HepG2 (cell line): ENCODE results near the gene CCDC120. TPM values are rescaled to one million over a fixed set of nuclear protein-coding genes. Genes with fewer than 3 reads are reported as not detected.
A peak's percentile ranks its signal among the peaks of the same experiment; 100 is the strongest.

Experiments
- CCDC6 ChIP-seq: sonication (generic); formaldehyde crosslinking; IDR thresholded peaks from 2 replicates; pipeline ENCODE4 v1.8.1; 2022; ENCODE audit warnings: mild to moderate bottlenecking, missing genetic modification reagents, moderate library complexity
- DPF2 ChIP-seq: sonication (generic); formaldehyde crosslinking; IDR thresholded peaks from 2 replicates; pipeline ENCODE4 v1.4.0; 2020; ENCODE audit warnings: mild to moderate bottlenecking, low read depth, missing genetic modification reagents, borderline replicate concordance
- FOSL1 ChIP-seq: sonication (generic); formaldehyde crosslinking; IDR thresholded peaks from 2 replicates; pipeline ENCODE4 v1.9.0; 2021; ENCODE audit warnings: missing genetic modification reagents, borderline replicate concordance
- FOXK1 ChIP-seq: sonication (generic); formaldehyde crosslinking; IDR thresholded peaks from 2 replicates; pipeline ENCODE4 v1.4.0; 2020; ENCODE audit warnings: low read depth, missing genetic modification reagents, borderline replicate concordance
- KLF15 ChIP-seq: sonication (generic); formaldehyde crosslinking; IDR thresholded peaks from 2 replicates; pipeline ENCODE4 v1.8.1; 2023; ENCODE audit warnings: borderline replicate concordance, mild to moderate bottlenecking, inconsistent platforms, missing genetic modification reagents, mixed read lengths
- MAFK ChIP-seq, 2 experiments: IDR thresholded peaks in 1 of 2; conservative IDR thresholded peaks in 1 of 2; 2 replicates each; pipeline ENCODE4 v1.6.1; 2011; ENCODE audit warnings: improper control_type of control experiment in 2 of 2, low read length in 2 of 2
- MIER2 ChIP-seq: IDR thresholded peaks from 2 replicates; pipeline ENCODE4 v1.6.1; 2016; ENCODE audit warnings: missing biosample characterization, missing genetic modification reagents
- SRY ChIP-seq: sonication (generic); formaldehyde crosslinking; IDR thresholded peaks from 2 replicates; pipeline ENCODE4 v1.8.0; 2022; ENCODE audit warnings: mild to moderate bottlenecking, missing genetic modification reagents
- TARDBP ChIP-seq: sonication (generic); formaldehyde crosslinking; IDR thresholded peaks from 2 replicates; pipeline ENCODE4 v1.8.0; 2022; ENCODE audit warnings: mild to moderate bottlenecking, missing genetic modification reagents
- ZNF383 ChIP-seq: sonication (generic); formaldehyde crosslinking; IDR thresholded peaks from 2 replicates; pipeline ENCODE4 v1.4.0; 2020; ENCODE audit warnings: missing genetic modification reagents, mild to moderate bottlenecking, borderline replicate concordance
- ZNF547 ChIP-seq: sonication (generic); formaldehyde crosslinking; IDR thresholded peaks from 2 replicates; pipeline ENCODE4 v1.5.1; 2020; ENCODE audit warnings: mild to moderate bottlenecking, missing genetic modification reagents
- ZNF749 ChIP-seq: sonication (generic); formaldehyde crosslinking; IDR thresholded peaks from 2 replicates; pipeline ENCODE4 v1.8.0; 2022; ENCODE audit warnings: mild to moderate bottlenecking, missing genetic modification reagents, moderate library complexity, borderline replicate concordance
- ZSCAN9 ChIP-seq: IDR thresholded peaks from 2 replicates; pipeline ENCODE4 v1.6.1; 2016; ENCODE audit warnings: borderline replicate concordance
- polyA plus RNA-seq, 8 experiments: library from polyadenylated mRNA; depleted of rRNA in 3 of 8; stranded (reverse) in 7 of 8; unstranded in 1 of 8; fragments of >200 nt; fragmentation: Illumina TruSeq in 4 of 8; extraction: Trizol in 4 of 8; gene quantifications; 2 replicates each; pipeline versions ENCODE4 v1.2.1 to v1.2.3, GENCODE V29; 2011 to 2016; ENCODE audit warnings: low read depth in 4 of 8, missing spikeins in 1 of 8, mixed read lengths in 1 of 8; ENCODE audit not compliant: insufficient read depth in 1 of 8
- total RNA-seq, 5 experiments: library from RNA; depleted of rRNA; stranded (reverse); fragments of >200 nt; fragmentation: Illumina TruSeq; extraction: Trizol; gene quantifications; 2 replicates each; pipeline ENCODE4 v1.2.3, GENCODE V29; 2016; ENCODE audit warnings: low read depth in 1 of 5
- TF ChIP-seq, protein P1 (sequence below): IDR thresholded peaks from 2 replicates; pipeline ENCODE4 v1.6.1; 2016; ENCODE audit warnings: low read depth, control low read depth
- TF ChIP-seq, protein P2 (sequence below): IDR thresholded peaks from 2 replicates; pipeline ENCODE4 v1.6.1; 2018; ENCODE audit warnings: missing genetic modification reagents
- TF ChIP-seq, protein P3 (sequence below): IDR thresholded peaks from 2 replicates; pipeline ENCODE4 v1.6.1; 2016; ENCODE audit warnings: control low read depth
- TF ChIP-seq, protein P4 (sequence below): sonication (generic); formaldehyde crosslinking; IDR thresholded peaks from 2 replicates; pipeline ENCODE4 v1.8.0; 2022; ENCODE audit warnings: mild to moderate bottlenecking, missing genetic modification reagents, borderline replicate concordance
- TF ChIP-seq, protein P5 (sequence below): sonication (generic); formaldehyde crosslinking; conservative IDR thresholded peaks from 2 replicates; pipeline ENCODE4 v1.4.0; 2020; ENCODE audit warnings: mild to moderate bottlenecking, missing genetic modification reagents, moderate library complexity

The CCDC120 gene
- total and polyA plus RNA-seq, 2 of the 13 experiments (the other 11 are each of a cell fraction or from before 2014, with no cell fraction given): 0.89 to 3.2 TPM

DNA sequence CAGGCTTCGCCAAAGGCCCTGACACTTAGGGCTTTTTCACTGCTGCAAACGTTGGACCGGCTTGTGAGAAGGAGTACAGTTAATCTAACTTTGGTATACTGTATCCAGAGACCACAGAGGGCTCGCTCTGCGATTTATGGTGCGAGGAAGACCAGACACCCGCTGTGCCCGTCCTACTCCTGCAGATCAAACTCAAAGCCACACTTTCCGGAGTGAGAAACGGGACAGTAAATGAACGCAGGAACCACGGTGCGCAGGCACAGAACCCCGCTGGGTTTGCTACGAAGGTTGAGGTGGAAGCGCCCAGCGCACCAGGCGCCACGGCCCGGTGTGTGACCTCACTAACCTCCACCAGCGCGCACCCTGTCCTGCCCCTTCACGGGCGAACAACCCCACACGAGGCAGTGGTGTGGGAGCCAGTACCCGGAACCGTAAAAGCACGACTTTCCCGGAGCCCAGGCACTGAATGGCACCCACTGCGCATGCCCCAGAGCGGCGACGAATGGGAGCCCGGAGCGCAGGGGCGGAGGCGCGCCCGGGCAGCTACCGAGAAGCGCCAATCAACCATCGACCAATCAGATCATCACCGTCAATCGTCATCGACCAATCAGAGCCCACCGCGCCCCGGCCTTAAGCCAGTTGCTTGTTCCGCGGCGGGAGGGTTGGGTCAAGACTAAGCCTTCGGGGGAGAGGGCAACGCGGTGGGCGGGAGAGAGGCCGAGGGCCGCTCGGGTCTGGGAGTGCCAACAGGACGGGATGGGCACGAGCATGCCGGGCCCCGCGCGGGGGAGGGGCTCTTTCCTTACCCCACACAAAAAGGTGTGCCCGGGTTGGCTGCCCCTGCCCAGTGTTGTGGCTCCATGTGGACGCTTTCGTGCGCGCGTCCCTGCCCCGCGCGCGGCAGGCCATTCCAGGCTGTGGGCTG, 42.2 kb downstream of the CCDC120 start (continued):
- TF ChIP-seq, protein P1, sequence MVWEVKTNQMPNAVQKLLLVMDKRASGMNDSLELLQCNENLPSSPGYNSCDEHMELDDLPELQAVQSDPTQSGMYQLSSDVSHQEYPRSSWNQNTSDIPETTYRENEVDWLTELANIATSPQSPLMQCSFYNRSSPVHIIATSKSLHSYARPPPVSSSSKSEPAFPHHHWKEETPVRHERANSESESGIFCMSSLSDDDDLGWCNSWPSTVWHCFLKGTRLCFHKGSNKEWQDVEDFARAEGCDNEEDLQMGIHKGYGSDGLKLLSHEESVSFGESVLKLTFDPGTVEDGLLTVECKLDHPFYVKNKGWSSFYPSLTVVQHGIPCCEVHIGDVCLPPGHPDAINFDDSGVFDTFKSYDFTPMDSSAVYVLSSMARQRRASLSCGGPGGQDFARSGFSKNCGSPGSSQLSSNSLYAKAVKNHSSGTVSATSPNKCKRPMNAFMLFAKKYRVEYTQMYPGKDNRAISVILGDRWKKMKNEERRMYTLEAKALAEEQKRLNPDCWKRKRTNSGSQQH (CRISPR knock-in tag): peak; percentile 16; the same call in 1 of the 2 replicates
- TF ChIP-seq KLF15 (CRISPR knock-in tag) (no peak; the same call in 1 of the 2 replicates), ZNF749 (0 out of 2 replicates have a peak, but pooled peaks have one; percentile 54), ZNF547 (CRISPR knock-in tag) (no peak), MAFK (conservative IDR thresholded peaks at IDR 0.05 in 1 of 2, IDR thresholded peaks at IDR 0.05 in 1 of 2; ENCODE audit: low read length in 2 of 2) (no peak), MIER2 (CRISPR knock-in tag) (no peak), TARDBP (CRISPR knock-in tag) (0 out of 2 replicates have a peak, but pooled peaks have one; percentile 32), DPF2 (CRISPR knock-in tag) (no peak), CCDC6 (CRISPR knock-in tag) (0 out of 2 replicates have a peak, but pooled peaks have one; percentile 46), ZNF383 (CRISPR knock-in tag) (no peak), FOXK1 (CRISPR knock-in tag) (peak; percentile 12; the same call in 1 of the 2 replicates), SRY (CRISPR knock-in tag) (0 out of 2 replicates have a peak, but pooled peaks have one; percentile 47), ZSCAN9 (peak; percentile 57; the same call in 1 of the 2 replicates), FOSL1 (CRISPR knock-in tag) (no peak)
- TF ChIP-seq, protein P2, sequence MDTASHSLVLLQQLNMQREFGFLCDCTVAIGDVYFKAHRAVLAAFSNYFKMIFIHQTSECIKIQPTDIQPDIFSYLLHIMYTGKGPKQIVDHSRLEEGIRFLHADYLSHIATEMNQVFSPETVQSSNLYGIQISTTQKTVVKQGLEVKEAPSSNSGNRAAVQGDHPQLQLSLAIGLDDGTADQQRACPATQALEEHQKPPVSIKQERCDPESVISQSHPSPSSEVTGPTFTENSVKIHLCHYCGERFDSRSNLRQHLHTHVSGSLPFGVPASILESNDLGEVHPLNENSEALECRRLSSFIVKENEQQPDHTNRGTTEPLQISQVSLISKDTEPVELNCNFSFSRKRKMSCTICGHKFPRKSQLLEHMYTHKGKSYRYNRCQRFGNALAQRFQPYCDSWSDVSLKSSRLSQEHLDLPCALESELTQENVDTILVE (CRISPR knock-in tag): peak; percentile 58; the same call in 1 of the 2 replicates
- TF ChIP-seq, protein P3, sequence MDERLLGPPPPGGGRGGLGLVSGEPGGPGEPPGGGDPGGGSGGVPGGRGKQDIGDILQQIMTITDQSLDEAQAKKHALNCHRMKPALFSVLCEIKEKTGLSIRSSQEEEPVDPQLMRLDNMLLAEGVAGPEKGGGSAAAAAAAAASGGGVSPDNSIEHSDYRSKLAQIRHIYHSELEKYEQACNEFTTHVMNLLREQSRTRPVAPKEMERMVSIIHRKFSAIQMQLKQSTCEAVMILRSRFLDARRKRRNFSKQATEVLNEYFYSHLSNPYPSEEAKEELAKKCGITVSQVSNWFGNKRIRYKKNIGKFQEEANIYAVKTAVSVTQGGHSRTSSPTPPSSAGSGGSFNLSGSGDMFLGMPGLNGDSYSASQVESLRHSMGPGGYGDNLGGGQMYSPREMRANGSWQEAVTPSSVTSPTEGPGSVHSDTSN (CRISPR knock-in tag): peak; percentile 81
- TF ChIP-seq, protein P4, sequence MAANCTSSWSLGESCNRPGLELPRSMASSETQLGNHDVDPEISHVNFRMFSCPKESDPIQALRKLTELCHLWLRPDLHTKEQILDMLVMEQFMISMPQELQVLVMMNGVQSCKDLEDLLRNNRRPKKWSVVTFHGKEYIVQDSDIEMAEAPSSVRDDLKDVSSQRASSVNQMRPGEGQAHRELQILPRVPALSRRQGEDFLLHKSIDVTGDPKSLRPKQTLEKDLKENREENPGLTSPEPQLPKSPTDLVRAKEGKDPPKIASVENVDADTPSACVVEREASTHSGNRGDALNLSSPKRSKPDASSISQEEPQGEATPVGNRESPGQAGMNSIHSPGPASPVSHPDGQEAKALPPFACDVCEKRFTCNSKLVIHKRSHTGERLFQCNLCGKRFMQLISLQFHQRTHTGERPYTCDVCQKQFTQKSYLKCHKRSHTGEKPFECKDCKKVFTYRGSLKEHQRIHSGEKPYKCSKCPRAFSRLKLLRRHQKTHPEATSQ (CRISPR knock-in tag): no peak
- TF ChIP-seq, protein P5, sequence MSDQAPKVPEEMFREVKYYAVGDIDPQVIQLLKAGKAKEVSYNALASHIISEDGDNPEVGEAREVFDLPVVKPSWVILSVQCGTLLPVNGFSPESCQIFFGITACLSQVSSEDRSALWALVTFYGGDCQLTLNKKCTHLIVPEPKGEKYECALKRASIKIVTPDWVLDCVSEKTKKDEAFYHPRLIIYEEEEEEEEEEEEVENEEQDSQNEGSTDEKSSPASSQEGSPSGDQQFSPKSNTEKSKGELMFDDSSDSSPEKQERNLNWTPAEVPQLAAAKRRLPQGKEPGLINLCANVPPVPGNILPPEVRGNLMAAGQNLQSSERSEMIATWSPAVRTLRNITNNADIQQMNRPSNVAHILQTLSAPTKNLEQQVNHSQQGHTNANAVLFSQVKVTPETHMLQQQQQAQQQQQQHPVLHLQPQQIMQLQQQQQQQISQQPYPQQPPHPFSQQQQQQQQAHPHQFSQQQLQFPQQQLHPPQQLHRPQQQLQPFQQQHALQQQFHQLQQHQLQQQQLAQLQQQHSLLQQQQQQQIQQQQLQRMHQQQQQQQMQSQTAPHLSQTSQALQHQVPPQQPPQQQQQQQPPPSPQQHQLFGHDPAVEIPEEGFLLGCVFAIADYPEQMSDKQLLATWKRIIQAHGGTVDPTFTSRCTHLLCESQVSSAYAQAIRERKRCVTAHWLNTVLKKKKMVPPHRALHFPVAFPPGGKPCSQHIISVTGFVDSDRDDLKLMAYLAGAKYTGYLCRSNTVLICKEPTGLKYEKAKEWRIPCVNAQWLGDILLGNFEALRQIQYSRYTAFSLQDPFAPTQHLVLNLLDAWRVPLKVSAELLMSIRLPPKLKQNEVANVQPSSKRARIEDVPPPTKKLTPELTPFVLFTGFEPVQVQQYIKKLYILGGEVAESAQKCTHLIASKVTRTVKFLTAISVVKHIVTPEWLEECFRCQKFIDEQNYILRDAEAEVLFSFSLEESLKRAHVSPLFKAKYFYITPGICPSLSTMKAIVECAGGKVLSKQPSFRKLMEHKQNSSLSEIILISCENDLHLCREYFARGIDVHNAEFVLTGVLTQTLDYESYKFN (CRISPR knock-in tag): peak; percentile 7; the same call in 1 of the 2 replicates
